ENCODE data around the gene SERAC1. TPM values are rescaled to one million over a fixed set of nuclear protein-coding genes. Genes with fewer than 3 reads are reported as not detected.

Gene SERAC1
- total RNA-seq, 1 donor from 2014 or later: 7.6 TPM

GRCh38 chr6:158061361-158061708 is 106.7 kb downstream of the SERAC1 start:
- Histone ChIP-seq H3K4me3 (no peak overlapping the region), H3K36me3 (peaks cover 4% of the 10 kb centered on the region), H3K27me3 (ENCODE audit: low read depth) (no peaks in the 10 kb centered on the region), H3K27ac (no peak overlapping the region), H3K4me1 (peaks cover 17% of the 10 kb centered on the region), H3K9me3 (no peaks in the 10 kb centered on the region)
- ATAC-seq: no peak
- no peak for DNase-seq
- intact Hi-C loops (cut with DNase I): no loop called here
- TF ChIP-seq CTCF (IDR thresholded peaks at IDR 0.05): no peak

- peak; percentile 85 to 91 for ATAC-seq
- Histone ChIP-seq H3K27me3 (ENCODE audit: low read depth) (no peaks in the 10 kb centered on the region), H3K9me3 (no peaks in the 10 kb centered on the region), H3K4me1 (peaks cover 17% of the 10 kb centered on the region), H3K36me3 (peaks cover 4% of the 10 kb centered on the region), H3K4me3 (no peak overlapping the region), H3K27ac (peak overlapping the region; percentile 76)
- DNase-seq: peak; percentile 79
- intact Hi-C loops (cut with DNase I): no loop called here
- TF ChIP-seq CTCF (IDR thresholded peaks at IDR 0.05): no peak
Measured at GRCh38 chr6:158060455-158061360, 107.4 kb downstream of the SERAC1 start.

Other genes with a start within 250 kb of the SERAC1 start
- 4.5 TPM for gene SYNJ2, start 186.4 kb downstream of the SERAC1 start, total RNA-seq
- 15.6 TPM for gene GTF2H5, start 88 bp upstream of the SERAC1 start, total RNA-seq
- 104 TPM for gene TULP4, start 144.2 kb upstream of the SERAC1 start, total RNA-seq

Measured in lower lobe of right lung (tissue), 2 donors.